ENCODE measurements around the gene LRRC4C. TPM values are rescaled to one million over a fixed set of nuclear protein-coding genes. Genes with fewer than 3 reads are reported as not detected.

LRRC4C gene
- total and polyA plus RNA-seq, 2 experiments from 2014 or later = 0.35 to 1.1 TPM

GRCh38 chr11:40987776-40988435 is 471.5 kb downstream of the LRRC4C start:
- ATAC-seq = no peak
- no peaks in the 10 kb centered on the region for H3K9me2 ChIP-seq (ENCODE audit: insufficient read depth)
- H3K27ac ChIP-seq (ENCODE audit: low read depth) = no peak overlapping the region
- H3K4me1 Mint-ChIP-seq = no peaks in the 10 kb centered on the region
- H3K27me3 Mint-ChIP-seq (ENCODE audit: insufficient read depth, low read depth, poor library complexity) = no peaks in the 10 kb centered on the region
- TF ChIP-seq CREB1 (CRISPR knock-in tag; IDR thresholded peaks at IDR 0.05; ENCODE audit: low read depth) (no peak), POLR2AphosphoS5 (IDR thresholded peaks at IDR 0.05; ENCODE audit: low read depth) (no peak), NANOG (IDR thresholded peaks at IDR 0.05; ENCODE audit: borderline replicate concordance) (no peak), REST (IDR thresholded peaks at IDR 0.05; ENCODE audit: unreplicated experiment) (no peak), STAT1 (IDR thresholded peaks at IDR 0.05; ENCODE audit: unreplicated experiment) (no peak)
- H3K36me3 ChIP-seq (ENCODE audit: insufficient read depth) = no peaks in the 10 kb centered on the region
- no peak overlapping the region for H3K4me3 ChIP-seq
- no peak overlapping the region for H3K27ac Mint-ChIP-seq
- H3K4me2 ChIP-seq = no peak overlapping the region
- peaks cover 10% of the 10 kb centered on the region; the same call in 1 of the 2 replicates for H3K4me1 ChIP-seq (ENCODE audit: insufficient read depth)
- DNase-seq (ENCODE audit: low spot score) = no peak
- no peaks in the 10 kb centered on the region for H3K27me3 ChIP-seq (ENCODE audit: insufficient read depth)
- peaks cover 3% of the 10 kb centered on the region; the same call in 1 of the 3 replicates for H3K36me3 Mint-ChIP-seq (ENCODE audit: low read depth)
- peak overlapping the region; percentile 64 for H2AFZ ChIP-seq
- no peak overlapping the region for H3K4me3 Mint-ChIP-seq
- H3F3A ChIP-seq (replicated peaks; ENCODE audit: low read depth) = no peaks in the 10 kb centered on the region
- no peaks in the 10 kb centered on the region for H4K20me1 ChIP-seq (replicated peaks; ENCODE audit: insufficient read depth)
- peaks cover 7% of the 10 kb centered on the region; the same call in 2 of the 3 replicates for H3K9me3 Mint-ChIP-seq
- H3K79me2 ChIP-seq (replicated peaks; ENCODE audit: insufficient read depth) = no peaks in the 10 kb centered on the region

- Mint-ChIP-seq H3K4me3 (no peak overlapping the region), H3K9me3 (peaks cover 8% of the 10 kb centered on the region; the same call in 2 of the 3 replicates), H3K4me1 (no peaks in the 10 kb centered on the region), H3K36me3 (ENCODE audit: low read depth) (peaks cover 3% of the 10 kb centered on the region; the same call in 1 of the 3 replicates), H3K27ac (no peak overlapping the region), H3K27me3 (ENCODE audit: insufficient read depth, low read depth, poor library complexity) (no peaks in the 10 kb centered on the region)
- Histone ChIP-seq H3K4me3 (no peak overlapping the region), H3K4me1 (ENCODE audit: insufficient read depth) (peaks cover 10% of the 10 kb centered on the region; the same call in 1 of the 2 replicates), H3K9me2 (ENCODE audit: insufficient read depth) (0 out of 2 replicates have a peak, but pooled peaks cover 4% of the 10 kb centered on the region), H3K4me2 (no peak overlapping the region), H3F3A (replicated peaks; ENCODE audit: low read depth) (no peaks in the 10 kb centered on the region), H3K27me3 (ENCODE audit: insufficient read depth) (no peaks in the 10 kb centered on the region), H3K27ac (ENCODE audit: low read depth) (no peak overlapping the region), H3K36me3 (ENCODE audit: insufficient read depth) (no peaks in the 10 kb centered on the region), H2AFZ (no peak overlapping the region), H3K79me2 (replicated peaks; ENCODE audit: insufficient read depth) (no peaks in the 10 kb centered on the region), H4K20me1 (replicated peaks; ENCODE audit: insufficient read depth) (no peaks in the 10 kb centered on the region)
- ATAC-seq (no peak), DNase-seq (ENCODE audit: low spot score) (no peak)
- TF ChIP-seq POLR2AphosphoS5 (IDR thresholded peaks at IDR 0.05; ENCODE audit: low read depth) (no peak), ZNF331 (CRISPR knock-in tag; IDR thresholded peaks at IDR 0.05; ENCODE audit: low read depth) (no peak), ZNF114 (CRISPR knock-in tag; IDR thresholded peaks at IDR 0.05) (no peak), EZH2phosphoT487 (IDR thresholded peaks at IDR 0.05; ENCODE audit: unreplicated experiment) (no peak), ETS1 (IDR thresholded peaks at IDR 0.05) (no peak), STAT1 (IDR thresholded peaks at IDR 0.05; ENCODE audit: unreplicated experiment) (no peak), CREB1 (CRISPR knock-in tag; IDR thresholded peaks at IDR 0.05; ENCODE audit: low read depth) (no peak), CTCF (conservative IDR thresholded peaks at IDR 0.05; ENCODE audit: low read depth in 2 of 2) (no peak)
These were observed 473.1 kb downstream of the LRRC4C start for GRCh38 chr11:40986320-40986719.

Measured in GM23338 (cell line).